DMS153 treated with DMSO at 0.1 percent for 48 hours (cell line): Measurements from ENCODE around the gene ZNF761.
"Not testable (repeated sequence)": the region's sequence is repeated elsewhere in the genome, so short reads cannot be mapped to it uniquely, and the experiment has no call there.

ENCODE experiments used
- DNase-seq: peaks from one replicate; lab custom pipeline; 2025; ENCODE audit not compliant: unreplicated experiment; lab: John Stamatoyannopoulos, UW

Gene ZNF761

DNA sequence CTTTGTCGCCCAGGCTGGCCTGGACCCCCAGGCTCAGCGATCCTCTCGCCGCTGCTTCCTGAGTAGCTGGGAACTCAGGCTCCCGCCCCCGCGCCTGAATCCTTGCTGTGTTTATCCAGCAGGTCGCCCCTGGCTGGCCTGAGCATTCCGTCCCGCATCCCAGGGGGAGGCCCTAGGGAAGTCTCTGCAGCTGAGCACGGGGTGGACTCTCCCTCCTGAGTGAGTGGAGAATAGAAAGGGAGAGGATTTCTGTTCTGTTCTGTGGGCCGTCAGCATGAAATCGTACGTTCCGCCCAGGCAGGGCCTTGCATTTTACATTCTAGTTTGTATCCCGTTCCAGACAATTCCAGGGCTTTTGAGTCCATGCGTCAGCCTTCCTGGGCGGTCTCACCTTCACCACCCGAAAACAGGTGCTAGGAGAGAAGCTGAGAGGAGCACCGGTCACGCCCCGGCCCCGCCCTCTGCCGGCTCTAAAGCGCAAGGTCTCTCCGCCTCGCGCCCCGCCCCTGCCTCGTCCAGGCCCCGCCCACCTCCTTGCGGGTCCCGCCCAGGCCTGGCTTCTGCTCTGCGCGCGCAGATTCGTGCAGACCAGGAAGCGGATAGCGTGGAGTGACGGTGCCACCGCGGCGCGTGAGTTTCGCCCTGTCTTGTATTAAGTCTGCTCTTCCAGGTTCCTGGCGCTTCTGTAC lies at the start of gene ZNF761:
Gene ZNF761, plus strand, starts transcription at position 586 of the 689 bp plus-strand sequence. CDS start 15,285 bp downstream, outside the sequence.
- DNase-seq = peak; percentile 96

DNA sequence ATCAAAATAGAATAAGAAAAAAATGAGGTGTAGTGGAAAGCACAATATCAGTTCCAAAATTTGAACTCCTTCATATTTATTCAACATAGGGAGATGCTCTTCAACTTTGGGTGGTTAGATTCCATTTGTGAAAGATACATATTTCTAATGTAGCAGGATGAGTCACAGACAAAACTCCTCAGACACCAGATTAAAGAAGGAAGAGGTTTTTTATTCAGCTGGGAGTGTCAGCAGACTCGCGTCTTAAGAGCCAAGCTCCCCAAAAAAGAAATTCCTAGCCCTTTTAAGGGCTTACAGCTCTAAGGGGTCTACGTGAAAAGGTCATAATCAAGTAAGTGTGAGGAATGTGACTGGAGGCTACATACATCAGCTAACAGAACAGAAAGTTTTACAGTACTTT lies 43.6 kb upstream of the ZNF761 start:
- DNase-seq = no peak

DNA sequence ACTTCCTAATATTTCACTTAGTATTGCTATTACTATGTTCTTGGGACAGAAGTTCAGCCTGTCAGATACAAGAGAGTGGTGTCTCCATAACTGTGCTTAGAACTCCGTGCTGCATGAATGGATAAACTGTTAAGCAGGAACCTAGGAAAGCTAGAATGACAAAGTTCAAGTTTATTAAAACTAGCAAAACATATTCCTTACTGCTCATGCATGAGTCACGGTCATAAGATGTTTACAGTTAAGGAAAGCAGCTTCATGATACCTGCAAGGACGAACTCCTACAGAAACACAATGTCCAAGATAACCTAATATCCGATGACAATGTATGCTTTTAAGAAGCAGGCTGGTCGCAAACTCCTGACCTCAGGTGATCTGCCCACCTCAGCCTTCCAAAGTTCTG lies 42.9 kb upstream of the ZNF761 start:
- no peak for DNase-seq

DNA sequence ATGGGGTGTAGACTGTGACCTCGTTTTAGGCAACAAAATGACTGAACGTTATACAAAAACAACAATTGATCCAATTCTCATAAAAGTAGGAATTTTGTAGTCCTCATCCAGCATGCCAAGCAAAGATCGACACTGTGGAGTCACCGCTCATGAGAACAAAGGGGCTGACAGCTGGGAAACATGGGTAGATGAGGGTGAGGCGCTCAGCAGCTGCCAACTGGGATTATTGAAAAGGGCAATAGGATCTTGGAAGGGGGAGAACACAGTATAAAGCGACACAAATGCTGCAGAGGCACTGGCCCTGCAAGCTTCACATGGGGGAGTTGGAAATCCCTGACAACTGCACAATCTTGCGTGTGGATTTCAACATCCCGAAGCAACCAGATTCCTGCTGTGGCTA lies 42.2 kb upstream of the ZNF761 start:
- DNase-seq = no peak

DNA sequence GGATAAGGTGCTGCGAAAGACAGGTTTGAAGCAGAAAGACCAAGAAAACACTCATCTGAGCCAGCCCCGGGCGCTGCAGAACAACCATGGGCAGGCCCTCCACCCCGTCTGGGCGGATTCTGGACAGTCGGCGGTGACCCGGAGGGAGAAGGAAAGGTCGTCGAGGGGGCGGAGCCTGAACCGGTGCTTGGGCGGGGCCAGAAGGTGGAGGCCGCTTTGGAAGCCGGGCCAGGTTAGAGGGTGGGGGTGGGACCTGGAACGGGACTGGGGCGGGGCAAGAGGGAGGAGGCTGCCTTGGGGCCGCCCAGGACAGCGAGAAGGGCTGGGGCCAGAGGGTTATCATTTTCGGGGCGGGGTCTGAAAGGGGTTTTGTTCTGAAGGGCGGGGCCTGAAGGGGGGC lies 41.8 kb upstream of the ZNF761 start:
- no peak for DNase-seq

DNA sequence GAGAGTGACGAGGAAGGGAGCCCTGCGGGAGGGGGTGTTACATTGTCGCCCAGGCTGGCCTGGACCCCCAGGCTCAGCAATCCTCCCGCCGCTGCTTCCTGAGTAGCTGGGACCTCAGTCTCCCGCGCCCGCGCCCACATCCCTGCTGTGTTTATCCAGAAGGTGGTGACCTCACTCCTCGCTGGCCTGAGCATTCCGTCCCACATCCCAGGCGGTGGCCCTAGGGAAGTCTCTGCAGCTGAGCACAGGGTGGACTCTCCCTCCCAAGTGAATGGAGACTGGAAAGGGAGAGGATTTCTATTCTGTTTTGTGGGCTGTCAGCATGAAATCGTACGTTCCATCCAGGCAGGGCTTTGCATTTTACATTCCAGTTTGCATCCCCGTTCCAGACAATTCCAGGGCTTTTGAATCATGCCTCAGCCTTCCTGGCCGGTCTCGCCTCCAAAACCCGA lies 37.2 kb upstream of the ZNF761 start:
- peak; percentile 57 for DNase-seq

DNA sequence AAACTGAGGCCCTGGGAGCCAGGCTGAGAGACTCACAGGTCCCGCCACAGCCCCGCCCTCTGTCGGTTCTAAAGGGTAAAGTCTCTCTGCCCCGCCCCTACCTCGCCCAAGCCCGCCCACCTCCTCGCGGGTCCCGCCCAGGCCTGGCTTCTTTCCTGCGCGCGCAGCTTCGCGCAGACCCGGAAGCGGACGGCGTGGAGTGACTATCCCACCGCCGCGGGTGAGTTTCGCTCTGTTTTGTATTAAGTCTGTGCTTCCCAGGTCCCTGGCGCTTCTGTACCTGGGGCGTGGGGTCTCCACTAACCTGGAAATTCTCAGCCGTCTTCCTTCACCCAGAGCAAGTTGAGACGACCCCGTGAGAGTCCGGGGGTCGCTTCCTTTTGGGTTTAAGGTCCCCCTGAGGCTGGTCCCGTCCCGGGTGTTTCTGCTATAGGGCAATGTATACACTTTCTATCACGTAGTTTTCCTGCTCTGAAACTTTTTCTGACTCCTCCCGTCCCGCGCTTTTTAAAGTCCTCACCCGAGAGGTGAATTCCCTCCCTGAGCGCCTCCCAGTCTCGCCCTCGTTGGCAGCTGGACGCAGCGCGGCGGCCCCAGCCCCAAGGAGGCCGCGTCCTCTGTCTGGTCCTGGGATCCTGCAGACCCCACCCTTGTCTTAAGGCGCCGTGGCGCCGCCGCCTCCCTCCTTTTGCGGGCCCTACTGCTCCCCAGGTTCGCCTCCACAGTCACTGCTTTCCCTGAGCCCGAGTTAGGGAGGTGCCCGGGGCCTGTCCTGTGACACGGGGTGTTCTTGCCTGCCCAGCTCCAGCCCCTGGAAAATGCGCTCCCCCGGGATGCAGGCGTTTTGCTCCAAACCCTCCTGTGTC lies 36.6 kb upstream of the ZNF761 start, which contains the start of gene ZNF765:
Gene ZNF765, plus strand, starts transcription at position 176 of the 866 bp plus-strand sequence. CDS start 2,867 bp downstream, outside the sequence.
- DNase-seq = peak; percentile 84

DNA sequence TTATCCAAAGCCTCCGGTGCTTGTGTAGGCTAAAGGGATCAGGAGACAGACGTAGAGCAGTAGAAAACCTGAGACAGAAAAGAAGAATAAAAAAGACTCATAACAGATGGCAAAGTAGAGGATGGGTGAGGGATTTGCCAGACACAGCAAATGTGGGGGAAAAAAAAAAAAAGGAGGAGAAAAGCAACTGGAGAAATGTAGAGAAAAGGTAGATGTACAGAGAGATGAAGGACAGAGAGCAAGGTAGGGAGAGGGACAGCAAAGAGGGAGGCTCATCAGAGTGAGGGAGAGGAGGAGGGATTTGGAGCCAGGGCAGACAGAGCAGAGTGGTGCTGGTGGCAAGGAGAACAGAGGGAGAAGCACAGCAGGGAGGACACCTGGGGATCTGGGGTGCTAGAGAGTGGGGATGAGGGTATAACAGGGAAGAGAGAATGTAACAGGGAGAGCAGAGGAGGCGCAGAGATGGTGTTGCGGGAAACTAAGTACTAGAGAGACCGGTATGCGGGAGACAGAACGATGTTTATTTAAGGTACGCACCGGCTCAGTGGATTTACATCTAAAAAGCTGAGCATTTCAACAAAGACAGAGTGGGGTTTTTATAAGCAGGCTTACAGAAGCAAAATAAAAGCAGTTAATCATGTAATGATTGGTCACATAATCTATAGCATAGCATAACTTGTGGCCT lies 35.8 kb upstream of the ZNF761 start:
- DNase-seq = not testable (repeated sequence)

DNA sequence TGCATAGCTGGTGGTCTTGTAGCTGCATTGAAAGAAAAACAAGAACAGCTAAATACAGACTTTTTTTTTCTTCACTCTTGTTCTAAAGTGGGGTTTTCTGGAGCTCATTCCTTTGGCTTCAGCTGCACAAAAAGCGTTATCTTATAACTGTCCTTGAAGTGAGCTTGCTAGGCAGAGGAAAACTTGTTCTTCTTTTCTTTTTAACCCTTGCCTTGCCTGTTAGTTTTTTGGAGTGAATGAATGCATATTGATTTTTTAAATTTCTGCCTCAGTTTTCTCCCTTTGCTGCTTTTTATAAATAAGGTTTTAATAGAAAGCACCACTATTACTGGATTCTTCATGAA lies 35.3 kb upstream of the ZNF761 start:
- DNase-seq = no peak

DNA sequence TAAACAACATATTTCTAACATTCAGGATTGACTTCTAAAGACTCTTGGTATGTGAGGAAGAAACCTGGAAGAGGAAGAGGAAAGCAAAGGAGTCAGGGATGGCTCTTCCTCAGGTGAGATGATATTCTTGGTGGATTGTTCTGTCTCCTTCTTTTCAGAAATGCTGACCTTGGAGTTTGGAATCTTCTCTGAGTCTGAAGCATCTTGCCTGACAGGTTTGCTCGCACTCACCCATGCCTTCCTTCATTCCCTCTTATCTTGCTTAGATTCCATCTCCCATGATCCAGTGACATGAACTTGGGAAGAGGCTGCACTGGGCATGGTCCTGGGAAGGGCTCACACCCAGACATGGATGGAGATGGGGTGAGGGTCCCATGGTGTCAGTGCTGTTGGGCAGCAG lies 33.9 kb upstream of the ZNF761 start:
- DNase-seq = not testable (repeated sequence)

DNA sequence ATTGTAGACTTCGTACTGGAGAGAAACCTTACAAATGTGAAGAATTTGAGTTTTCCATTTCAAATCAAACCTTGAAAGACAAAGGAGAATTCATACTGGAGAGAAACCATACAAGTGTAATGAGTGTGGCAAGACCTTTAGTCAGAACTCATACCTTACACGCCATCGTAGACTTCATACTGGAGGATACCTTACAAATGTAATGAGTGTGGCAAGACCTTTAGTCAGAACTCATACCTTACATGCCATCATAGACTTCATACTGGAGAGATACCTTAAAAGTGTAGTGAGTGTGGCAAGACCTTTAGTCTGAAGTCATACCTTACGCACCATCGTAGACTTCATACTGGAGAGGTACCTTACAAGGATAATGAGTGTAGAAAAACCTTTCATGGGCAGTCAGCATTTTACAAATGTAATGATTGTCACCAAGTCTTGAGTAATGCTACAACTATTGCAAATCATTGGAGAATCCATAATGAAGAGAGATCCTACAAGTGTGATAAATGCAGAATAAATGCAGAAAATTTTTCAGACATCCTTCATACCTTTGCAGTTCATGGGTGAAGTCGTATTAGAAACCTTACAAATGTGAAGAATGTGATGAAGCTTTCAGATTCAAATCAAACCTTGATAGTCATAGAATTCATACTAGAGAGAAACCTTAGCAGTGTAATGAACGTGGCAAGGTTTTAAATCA lies 22.1 kb upstream of the ZNF761 start:
- no peak for DNase-seq

DNA sequence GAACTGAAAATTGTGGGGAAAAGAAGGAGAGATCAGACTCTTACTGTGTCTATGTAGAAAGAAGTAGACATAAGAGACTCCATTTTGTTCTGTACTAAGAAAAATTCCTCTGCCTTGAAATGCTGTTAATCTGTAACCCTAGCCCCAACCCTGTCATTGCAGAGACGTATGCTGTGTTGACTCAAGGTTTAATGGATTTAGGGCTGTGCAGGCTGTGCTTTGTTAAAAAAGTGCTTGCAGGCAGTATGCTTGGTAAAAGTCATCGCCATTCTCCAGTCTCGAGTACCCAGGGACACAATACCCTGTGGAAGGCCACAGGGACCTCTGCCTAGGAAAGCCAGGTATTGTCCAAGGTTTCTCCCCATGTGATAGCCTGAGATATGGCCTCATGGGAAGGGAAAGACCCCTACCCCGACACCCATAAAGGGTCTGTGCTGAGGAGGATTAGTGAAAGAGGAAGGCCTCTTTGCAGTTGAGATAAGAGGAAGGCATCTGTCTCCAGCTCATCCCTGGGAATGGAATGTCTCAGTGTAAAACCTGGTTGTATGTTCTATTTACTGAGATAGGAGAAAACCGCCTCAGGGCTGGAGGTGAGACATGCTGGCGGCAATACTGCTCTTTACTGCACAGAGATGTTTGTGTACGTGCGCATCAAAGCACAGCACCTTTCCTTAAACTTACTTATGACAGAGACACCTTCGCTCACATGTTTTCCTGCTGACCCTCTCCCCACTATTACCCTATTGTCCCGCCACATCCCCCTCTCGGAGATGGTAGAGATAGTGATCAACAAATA lies 11.1 kb upstream of the ZNF761 start:
- not testable (repeated sequence) for DNase-seq

DNA sequence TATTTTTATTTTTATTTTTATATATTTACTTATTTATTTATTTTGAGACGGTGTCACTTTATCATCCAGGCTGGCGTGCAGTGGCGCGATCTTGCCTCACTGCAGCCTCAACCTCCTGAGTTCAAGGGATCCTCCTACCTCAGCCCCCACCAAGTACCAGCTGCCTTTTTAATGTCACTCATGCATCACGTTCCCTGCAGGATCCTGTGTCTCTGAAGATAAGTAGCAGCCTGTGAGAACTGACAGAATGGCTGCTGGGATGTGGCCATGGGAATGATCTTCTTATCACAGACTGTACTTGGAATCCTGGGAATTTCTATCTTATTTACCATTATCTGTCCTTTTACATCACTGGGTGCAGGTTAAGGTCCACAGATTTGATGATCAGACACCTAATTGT lies 9.2 kb upstream of the ZNF761 start:
- DNase-seq = no peak

DNA sequence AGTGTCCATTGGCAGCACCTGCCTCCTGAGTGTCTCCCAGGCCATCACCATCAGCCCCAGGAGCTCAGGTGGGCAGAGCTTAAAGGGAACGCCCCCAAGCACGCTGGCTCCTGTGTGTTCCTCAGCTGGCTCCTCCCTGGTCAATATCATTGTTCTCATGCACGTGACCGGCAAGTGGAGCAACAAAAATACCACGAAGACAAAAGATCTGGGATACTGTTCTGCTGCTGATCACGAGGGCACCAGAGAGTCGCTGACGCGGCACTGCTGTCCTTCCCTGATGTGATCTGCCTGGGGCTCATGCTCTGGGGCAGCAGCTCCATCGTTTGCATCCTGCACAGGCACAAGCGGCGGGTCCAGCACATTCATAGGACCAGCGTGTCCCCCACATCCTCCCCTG lies 8.7 kb upstream of the ZNF761 start:
- not testable (repeated sequence) for DNase-seq

DNA sequence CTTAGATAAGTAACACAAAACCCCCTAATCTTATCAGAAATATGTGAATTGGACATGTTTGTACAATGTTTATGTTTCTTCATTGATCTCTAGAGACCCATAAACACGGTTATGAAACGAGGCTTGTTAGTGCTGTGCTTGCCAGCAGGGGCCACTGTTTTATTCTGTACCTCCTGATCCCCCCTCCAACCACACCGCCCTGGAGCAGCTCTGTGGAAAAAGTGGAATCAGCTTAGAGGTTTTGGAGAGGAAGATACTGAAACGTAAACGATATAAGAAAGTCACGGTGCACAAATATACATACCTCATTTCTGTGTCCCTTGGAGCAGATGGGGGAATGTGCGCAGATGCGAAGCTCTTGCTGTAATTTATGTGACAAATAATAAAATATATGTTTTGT lies 8.1 kb upstream of the ZNF761 start:
- DNase-seq = not testable (repeated sequence)

DNA sequence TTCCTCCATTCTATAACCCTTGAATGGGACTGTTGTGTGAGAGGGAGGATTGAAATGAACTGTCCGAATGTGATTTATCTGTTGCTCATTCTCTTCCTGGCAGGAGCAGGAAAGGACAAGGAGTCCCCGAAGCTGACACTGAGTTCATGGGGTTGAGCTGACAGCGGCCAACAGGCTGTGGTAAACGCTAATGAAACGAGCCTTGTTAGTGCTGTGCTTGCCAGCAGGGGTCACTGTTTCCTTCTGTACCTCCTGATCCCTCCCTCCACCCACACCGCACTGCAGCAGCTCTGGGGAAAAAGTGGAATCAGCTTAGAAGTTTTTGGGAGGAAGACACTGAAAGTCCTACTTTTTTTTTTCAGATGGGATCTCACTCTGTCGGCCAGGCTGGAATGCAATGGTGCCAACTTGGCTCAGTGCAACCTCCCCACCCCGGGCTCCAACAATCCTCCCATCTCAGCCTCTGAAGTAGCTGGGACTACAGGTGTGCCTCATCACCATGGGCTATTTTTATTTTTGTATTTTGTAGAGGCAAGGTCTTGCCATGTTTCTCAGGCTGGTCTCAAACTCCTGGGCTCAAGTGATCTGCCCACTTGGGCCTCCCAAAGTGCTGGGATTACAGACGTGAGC lies 6.7 kb upstream of the ZNF761 start:
- peak; percentile 33 for DNase-seq

DNA sequence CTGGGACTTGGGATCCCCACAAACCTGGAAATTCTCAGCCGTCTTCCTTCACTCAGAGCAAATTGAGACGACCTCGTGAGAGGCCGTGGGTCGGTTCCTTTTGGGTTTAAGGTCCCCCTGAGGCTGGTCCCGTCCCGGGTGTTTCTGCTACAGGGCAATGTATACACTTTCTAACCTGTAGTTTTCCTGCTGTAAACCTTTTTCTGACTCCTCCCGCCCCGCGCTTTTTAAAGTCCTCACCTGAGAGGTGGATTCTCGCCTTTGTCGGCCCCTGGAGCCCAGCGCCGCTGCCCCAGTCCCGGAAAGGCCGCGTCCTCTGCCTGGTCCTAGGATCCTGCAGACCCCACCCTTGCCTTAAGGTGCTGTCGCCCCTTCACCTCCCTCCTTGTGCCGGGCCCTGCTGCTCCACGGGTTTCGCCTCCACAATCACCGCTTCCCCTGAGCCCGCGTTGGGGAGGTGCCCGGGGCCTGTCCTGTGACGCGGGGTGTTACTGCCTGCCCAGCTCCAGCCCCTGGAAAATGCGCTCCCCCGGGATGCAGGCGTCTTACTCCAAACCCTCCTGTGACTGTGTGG lies 391 bp downstream of the ZNF761 start:
- no peak for DNase-seq

DNA sequence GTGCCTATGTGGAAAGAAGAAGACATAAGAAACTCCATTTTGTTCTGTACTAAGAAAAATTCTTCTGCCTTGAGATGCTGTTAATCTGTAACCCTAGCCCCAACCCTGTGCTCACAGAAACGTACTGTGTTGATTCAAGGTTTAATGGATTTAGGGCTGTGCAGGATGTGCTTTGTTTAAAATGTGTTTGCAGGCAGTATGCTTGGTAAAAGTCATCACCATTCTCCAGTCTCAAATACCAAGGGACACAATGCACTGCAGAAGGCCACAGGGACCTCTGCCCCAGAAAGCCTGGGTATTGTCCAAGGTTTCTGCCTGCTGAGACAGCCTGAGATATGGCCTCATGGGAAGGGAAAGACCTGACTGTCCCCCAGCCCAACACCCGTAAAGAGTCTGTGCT lies 12.0 kb downstream of the ZNF761 start:
- not testable (repeated sequence) for DNase-seq

DNA sequence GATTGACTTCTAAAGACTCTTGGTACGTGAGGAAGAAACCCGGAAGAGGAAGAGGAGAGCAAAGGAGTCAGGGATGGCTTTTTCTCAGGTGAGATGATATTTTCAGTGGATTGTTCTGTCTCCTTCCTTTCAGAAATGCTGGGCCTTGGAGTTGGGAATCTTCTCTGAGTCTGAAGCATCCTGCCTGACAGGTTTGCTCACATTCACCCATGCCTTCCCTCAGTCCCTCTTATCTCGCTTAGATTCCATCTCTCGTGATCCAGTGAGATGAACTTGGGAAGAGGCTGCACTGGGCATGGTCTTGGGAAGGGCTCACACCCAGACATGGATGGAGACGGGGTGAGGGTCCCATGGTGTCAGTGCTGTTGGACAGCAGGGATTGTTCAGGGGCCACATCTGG lies 15.4 kb downstream of the ZNF761 start:
- DNase-seq = not testable (repeated sequence)
